GM18499 (cell line): ENCODE results near the gene BDNF.

Source experiments
- ATAC-seq: cut with Tn5 transposase; IDR thresholded peaks from one replicate; pipeline ENCODE4 v1.9.1; 2021; ENCODE audit warnings: moderate number of reproducible peaks; ENCODE audit not compliant: insufficient read depth, unreplicated experiment

BDNF gene

GRCh38 chr11:27707676-27708075, 7.4 kb upstream of the BDNF start:
- ATAC-seq = no peak

GRCh38 chr11:27705873-27706820, 5.9 kb upstream of the BDNF start:
- no peak for ATAC-seq

- ATAC-seq = no peak
These were observed 3.2 kb upstream of the BDNF start for GRCh38 chr11:27703481-27703880.

GRCh38 chr11:27702811-27703210, 2.6 kb upstream of the BDNF start:
- ATAC-seq = no peak

GRCh38 chr11:27701355-27702105, 1.3 kb upstream of the BDNF start:
- no peak for ATAC-seq

GRCh38 chr11:27699926-27700350, 317 bp downstream of the BDNF start:
- no peak for ATAC-seq

- ATAC-seq = no peak
These were observed 871 bp downstream of the BDNF start for GRCh38 chr11:27699242-27699925.

- peak; percentile 40 for ATAC-seq
These were observed 1.4 kb downstream of the BDNF start for GRCh38 chr11:27698872-27699241.

- ATAC-seq = no peak
These were observed 2.5 kb downstream of the BDNF start for GRCh38 chr11:27697679-27698275.

- no peak for ATAC-seq
These were observed 3.3 kb downstream of the BDNF start for GRCh38 chr11:27696961-27697360.

GRCh38 chr11:27696115-27696514, 4.1 kb downstream of the BDNF start:
- ATAC-seq = no peak

GRCh38 chr11:27694992-27695391, 5.3 kb downstream of the BDNF start:
- no peak for ATAC-seq

- no peak for ATAC-seq
These were observed 6.9 kb downstream of the BDNF start for GRCh38 chr11:27693398-27693797.

GRCh38 chr11:27692781-27693180, 7.5 kb downstream of the BDNF start:
- no peak for ATAC-seq

GRCh38 chr11:27688076-27688475, 12.2 kb downstream of the BDNF start:
- no peak for ATAC-seq

- no peak for ATAC-seq
These were observed 18.6 kb downstream of the BDNF start for GRCh38 chr11:27681664-27682063.

- no peak for ATAC-seq
These were observed 20.9 kb downstream of the BDNF start for GRCh38 chr11:27679136-27680015.

- ATAC-seq = no peak
These were observed 22.0 kb downstream of the BDNF start for GRCh38 chr11:27678242-27678641.

- ATAC-seq = no peak
These were observed 23.1 kb downstream of the BDNF start for GRCh38 chr11:27677108-27677507.
